Tibial nerve (tissue), 4 donors: ENCODE results near the gene MARCHF10.

ENCODE experiments used
- CTCF ChIP-seq, 5 experiments: fragments of 200-600 bp in 3 of 5; fragments of 450-650 bp in 2 of 5; sonication (generic) in 3 of 5; IDR thresholded peaks; one replicate each; pipeline ENCODE4 v1.5.1; 2016 to 2019; ENCODE audit warnings: antibody characterized with exemption in 5 of 5, mild to moderate bottlenecking in 3 of 5, moderate library complexity in 2 of 5
- EP300 ChIP-seq, 2 donors: sonication (generic); formaldehyde crosslinking; IDR thresholded peaks; one replicate each; pipeline ENCODE4 v1.6.1; 2017; ENCODE audit warnings: antibody characterized with exemption in 2 of 2, mild to moderate bottlenecking in 1 of 2
- POLR2A ChIP-seq, 2 donors: fragments of 450-650 bp; IDR thresholded peaks; one replicate each; pipeline ENCODE4 v1.6.1; 2017; ENCODE audit warnings: antibody characterized with exemption in 2 of 2, mild to moderate bottlenecking in 2 of 2, moderate library complexity in 2 of 2

DNA sequence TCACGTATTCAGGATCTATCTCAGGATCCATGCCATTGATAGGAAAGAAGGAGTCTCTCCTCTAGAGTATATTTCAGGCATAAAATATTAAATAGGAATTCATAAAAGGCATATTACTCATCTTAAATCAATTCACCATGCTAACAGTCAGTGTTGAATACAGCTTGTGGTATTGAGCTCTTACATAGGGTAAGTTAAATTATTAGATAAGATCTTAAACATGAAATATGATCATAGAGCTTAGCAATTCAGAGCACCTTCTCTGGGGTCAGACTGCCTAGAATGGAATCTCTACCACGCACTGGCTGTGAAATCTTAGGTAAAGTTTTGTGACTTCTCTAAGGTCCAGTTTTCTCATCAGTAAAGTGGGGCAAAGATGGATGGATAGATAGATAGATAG is 20.7 kb downstream of the MARCHF10 start:
- no peak for TF ChIP-seq CTCF (IDR thresholded peaks at IDR 0.05)
- TF ChIP-seq EP300 (IDR thresholded peaks at IDR 0.05): no peak
- no peak for TF ChIP-seq POLR2A (IDR thresholded peaks at IDR 0.05)
